Measurements from ENCODE around the gene IQGAP2.

The IQGAP2 gene

DNA sequence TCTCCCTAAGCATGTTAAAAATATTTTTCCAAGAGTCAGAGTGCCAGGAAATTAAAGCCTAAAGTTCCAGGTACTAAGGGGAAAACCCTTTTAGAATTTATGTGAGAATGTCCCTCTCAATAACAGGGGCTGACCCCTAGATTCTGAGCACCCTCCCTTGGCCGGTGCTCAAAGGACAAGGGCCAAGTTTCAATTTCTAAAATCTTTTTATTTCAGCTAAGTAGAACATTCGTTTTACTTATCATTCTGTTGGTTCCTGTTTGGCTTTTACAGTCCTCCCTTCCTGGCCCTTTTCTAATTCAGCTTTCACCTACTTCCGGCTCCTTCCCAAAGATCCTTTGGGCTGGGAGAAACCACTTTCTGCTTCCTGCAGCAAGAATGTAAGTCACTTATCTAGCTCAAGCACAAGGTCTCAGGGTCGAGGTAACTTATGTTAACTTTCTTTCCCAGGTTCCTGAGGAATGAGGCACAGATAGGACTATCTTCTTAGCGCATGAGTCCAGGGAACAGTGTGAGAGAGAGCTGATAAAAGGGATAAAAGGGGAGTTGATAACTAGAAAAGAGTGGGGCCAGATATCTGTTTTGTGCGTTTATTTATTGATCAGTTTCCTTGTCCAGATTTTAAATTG, 254.7 kb downstream of the IQGAP2 start:
- TF ChIP-seq GATA3 (IDR thresholded peaks at IDR 0.05; ENCODE audit: low read depth, low read length) (no peak), GATA2 (IDR thresholded peaks at IDR 0.05; ENCODE audit: low read depth, low read length) (no peak)

GRCh38 chr5:76660360-76660759, 257.3 kb downstream of the IQGAP2 start:
- TF ChIP-seq GATA2 (IDR thresholded peaks at IDR 0.05; ENCODE audit: low read depth, low read length): no peak
- TF ChIP-seq GATA3 (IDR thresholded peaks at IDR 0.05; ENCODE audit: low read depth, low read length): no peak

DNA sequence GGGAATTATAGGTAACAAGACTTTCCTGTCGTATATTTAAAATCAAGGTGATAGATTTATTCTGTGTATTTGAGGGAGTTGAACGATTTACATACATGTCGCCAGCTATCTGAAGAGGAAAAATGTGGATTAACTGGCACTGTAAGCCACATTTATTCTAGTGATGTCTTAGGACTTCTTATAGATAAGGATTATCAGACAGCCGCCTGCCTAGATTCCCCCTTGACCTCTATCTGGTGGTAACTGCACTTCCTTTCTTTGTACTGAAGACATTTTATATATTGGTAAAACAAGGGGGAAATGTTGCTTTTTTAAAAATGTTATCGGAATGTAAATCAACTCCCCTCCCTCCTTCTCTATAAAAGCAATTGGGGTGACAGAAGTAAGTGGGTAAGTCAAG, 259.4 kb downstream of the IQGAP2 start:
- no peak for TF ChIP-seq GATA2 (IDR thresholded peaks at IDR 0.05; ENCODE audit: low read depth, low read length)
- TF ChIP-seq GATA3 (IDR thresholded peaks at IDR 0.05; ENCODE audit: low read depth, low read length): no peak

DNA sequence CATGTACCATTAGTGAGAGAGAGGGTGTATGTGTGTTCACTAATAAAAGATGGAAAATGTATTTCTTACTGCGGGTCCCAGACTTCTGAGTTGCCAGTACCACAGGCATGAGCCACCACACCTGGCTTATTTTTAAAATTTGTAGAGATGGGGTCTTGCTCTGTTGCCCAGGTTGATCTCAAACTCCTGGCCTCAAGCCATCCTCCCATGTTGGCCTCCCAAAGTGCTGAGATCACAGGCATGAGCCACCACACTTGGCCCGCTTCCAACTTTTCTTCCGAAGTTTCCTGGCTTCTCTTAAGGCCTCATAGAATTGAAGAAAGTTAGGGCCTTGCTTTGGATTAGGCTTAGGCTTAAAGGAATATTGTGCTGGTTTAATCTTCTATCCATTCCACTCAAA, 260.5 kb downstream of the IQGAP2 start:
- no peak for TF ChIP-seq GATA3 (IDR thresholded peaks at IDR 0.05; ENCODE audit: low read depth, low read length)
- TF ChIP-seq GATA2 (IDR thresholded peaks at IDR 0.05; ENCODE audit: low read depth, low read length): no peak

GRCh38 chr5:76664079-76664478, 261.0 kb downstream of the IQGAP2 start:
- TF ChIP-seq GATA3 (IDR thresholded peaks at IDR 0.05; ENCODE audit: low read depth, low read length): no peak
- no peak for TF ChIP-seq GATA2 (IDR thresholded peaks at IDR 0.05; ENCODE audit: low read depth, low read length)

DNA sequence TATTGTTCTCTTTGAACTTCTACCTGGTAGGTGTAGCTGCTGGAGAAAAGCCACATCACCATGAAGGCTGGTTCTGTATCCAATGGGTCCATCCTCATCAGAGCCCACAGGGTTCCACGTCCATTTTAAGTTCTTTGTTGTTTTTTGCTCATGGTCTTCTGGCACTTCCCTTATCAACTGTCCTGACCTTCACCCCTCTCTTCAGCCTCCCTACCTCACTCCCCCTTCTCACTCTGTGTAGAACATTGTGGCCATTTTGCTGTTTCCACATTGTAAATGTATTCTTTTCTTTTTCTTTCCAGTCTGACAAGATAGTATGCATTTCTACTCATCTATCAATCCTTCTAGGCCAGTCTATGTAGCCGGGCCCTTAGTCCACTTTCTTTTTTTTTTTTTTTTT, 264.4 kb downstream of the IQGAP2 start:
- TF ChIP-seq GATA3 (IDR thresholded peaks at IDR 0.05; ENCODE audit: low read depth, low read length): no peak

DNA sequence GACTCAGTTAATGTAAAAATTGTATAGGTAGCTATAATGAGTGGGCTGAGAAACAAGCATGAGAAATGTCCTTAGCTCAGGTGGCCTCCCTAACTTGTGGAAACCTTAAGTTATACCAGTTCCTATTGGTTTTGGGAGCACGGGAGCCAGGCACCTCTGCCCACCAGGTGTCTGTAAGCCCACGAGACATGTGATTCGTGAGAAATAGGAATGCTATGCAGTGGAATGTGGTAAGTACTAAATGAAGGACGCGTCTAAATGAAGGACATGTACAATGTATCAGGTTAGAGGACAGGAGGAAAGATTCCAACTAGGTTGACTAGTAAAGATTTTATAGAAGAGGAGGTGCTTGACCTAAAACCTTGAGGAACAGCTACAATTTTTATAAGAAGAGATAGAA, 266.2 kb downstream of the IQGAP2 start:
- TF ChIP-seq GATA3 (IDR thresholded peaks at IDR 0.05; ENCODE audit: low read depth, low read length): no peak
- TF ChIP-seq GATA2 (IDR thresholded peaks at IDR 0.05; ENCODE audit: low read depth, low read length): no peak

DNA sequence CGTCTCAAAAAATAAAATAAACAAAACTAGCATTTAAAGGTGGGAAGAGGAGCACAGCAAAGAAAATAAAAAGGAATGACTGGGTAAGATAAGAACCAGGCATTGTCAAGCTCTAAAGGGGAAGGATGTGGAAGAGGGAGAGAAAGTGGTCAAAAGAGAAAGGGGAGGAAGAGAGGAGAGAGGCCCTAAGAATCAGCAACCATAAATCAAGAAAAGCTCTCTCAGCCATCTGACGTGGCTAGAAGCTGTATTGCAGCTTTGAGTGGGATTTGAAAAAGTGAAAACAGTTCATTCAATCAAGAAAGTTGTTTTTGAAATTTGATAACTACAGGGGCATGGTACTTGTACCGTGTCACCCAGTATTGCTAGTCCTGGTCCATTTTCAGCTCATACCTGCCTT, 267.4 kb downstream of the IQGAP2 start:
- TF ChIP-seq GATA3 (IDR thresholded peaks at IDR 0.05; ENCODE audit: low read depth, low read length): no peak
- TF ChIP-seq GATA2 (IDR thresholded peaks at IDR 0.05; ENCODE audit: low read depth, low read length): no peak

GRCh38 chr5:76672242-76672641, 269.2 kb downstream of the IQGAP2 start:
- TF ChIP-seq GATA3 (IDR thresholded peaks at IDR 0.05; ENCODE audit: low read depth, low read length): no peak
- no peak for TF ChIP-seq GATA2 (IDR thresholded peaks at IDR 0.05; ENCODE audit: low read depth, low read length)

- TF ChIP-seq GATA2 (IDR thresholded peaks at IDR 0.05; ENCODE audit: low read depth, low read length): no peak
- TF ChIP-seq GATA3 (IDR thresholded peaks at IDR 0.05; ENCODE audit: low read depth, low read length): no peak
These were observed 270.0 kb downstream of the IQGAP2 start for GRCh38 chr5:76673125-76673524.

DNA sequence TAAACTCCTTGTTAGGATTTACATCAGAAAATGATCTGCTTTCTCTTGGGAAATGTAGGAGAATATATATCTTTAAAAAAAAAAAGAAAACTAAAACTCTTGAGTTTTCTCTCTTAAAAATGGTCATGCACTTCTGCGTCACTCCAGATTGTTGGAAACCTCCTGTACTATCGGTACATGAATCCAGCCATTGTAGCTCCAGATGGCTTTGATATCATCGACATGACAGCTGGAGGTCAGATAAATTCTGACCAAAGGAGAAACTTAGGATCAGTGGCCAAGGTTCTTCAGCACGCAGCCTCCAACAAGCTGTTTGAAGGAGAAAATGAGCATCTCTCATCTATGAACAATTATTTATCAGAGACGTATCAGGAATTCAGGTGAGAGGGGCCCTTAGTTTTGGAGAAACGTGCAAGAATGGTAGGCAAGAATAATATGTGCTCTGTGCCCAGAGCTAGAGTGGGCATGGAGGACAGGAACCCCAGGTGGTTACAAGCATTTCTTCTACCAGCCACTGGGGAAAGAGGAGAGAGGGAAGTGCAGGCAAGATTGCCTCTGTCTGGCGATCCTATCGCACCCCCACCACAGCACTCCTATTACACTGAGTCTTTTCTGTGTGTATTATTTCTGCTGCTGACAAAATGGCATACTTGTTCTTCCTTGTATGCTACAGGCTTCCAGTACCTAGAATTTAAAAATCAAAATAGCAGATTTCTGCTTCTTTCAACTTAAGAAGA, 271.4 kb downstream of the IQGAP2 start:
- no peak for TF ChIP-seq GATA2 (IDR thresholded peaks at IDR 0.05; ENCODE audit: low read depth, low read length)
- TF ChIP-seq GATA3 (IDR thresholded peaks at IDR 0.05; ENCODE audit: low read depth, low read length): no peak

DNA sequence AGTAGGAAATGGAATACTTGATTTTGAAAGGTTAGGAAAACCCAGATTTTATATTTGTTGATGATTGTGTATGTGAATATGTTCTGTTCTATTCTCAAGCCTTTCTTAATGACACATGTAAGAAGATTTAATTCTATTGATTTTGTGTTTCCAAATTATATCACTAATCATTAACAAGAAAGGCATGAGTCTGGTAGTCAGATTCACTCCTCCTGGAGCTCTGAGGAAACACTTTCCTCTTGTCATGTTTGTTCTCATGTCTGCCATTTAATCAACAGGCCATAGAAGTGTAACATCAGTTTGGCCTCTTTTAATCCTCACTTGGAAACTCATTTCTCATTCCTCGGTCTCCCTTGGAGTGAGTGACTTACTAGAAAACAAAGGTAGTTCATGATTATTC, 272.3 kb downstream of the IQGAP2 start:
- no peak for TF ChIP-seq GATA3 (IDR thresholded peaks at IDR 0.05; ENCODE audit: low read depth, low read length)
- TF ChIP-seq GATA2 (IDR thresholded peaks at IDR 0.05; ENCODE audit: low read depth, low read length): no peak

DNA sequence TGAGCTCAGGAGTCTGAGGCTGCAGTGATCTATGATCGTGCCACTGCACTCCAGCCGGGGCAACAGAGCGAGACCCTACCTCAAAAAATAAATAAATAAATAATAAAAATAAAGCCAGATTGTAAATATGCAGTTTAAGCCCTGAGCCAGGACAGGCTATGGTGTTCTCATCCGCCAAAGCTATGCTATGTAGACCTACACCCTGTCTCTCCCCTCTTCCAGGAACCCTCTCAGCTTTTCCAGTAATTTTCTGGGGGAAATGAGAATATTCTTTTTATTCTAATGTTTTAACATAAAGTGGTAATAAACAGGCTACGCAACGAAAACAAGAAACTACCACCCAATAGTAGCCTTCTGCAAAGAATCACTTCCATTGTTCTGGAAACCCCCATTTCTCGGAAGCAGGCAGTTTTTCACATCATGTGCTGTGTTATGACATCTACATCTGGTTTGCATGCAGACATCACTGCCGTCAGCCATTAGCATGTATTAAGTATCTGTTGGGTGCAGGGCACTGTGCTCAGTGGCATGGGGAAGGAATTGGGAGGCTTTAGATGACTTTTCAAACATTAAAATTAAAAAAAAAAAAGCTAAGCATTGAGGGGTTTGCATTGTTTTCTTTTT, 274.9 kb downstream of the IQGAP2 start:
- TF ChIP-seq GATA3 (IDR thresholded peaks at IDR 0.05; ENCODE audit: low read depth, low read length) (no peak), GATA2 (IDR thresholded peaks at IDR 0.05; ENCODE audit: low read depth, low read length) (no peak)

GRCh38 chr5:76679231-76679630, 276.1 kb downstream of the IQGAP2 start:
- TF ChIP-seq GATA2 (IDR thresholded peaks at IDR 0.05; ENCODE audit: low read depth, low read length): no peak

GRCh38 chr5:76681287-76681686, 278.2 kb downstream of the IQGAP2 start:
- TF ChIP-seq GATA2 (IDR thresholded peaks at IDR 0.05; ENCODE audit: low read depth, low read length) (no peak), GATA3 (IDR thresholded peaks at IDR 0.05; ENCODE audit: low read depth, low read length) (no peak)

Measured in SH-SY5Y (cell line).